ENCODE measurements around the gene IL4R.
"Not testable (repeated sequence)": the region's sequence is repeated elsewhere in the genome, so short reads cannot be mapped to it uniquely, and the experiment has no call there.

Gene IL4R

GRCh38 chr16:27385398-27385797 lies 71.6 kb downstream of the IL4R start:
- DNase-seq = no peak

- DNase-seq = no peak
Measured at GRCh38 chr16:27386674-27387073, 72.9 kb downstream of the IL4R start.

DNA sequence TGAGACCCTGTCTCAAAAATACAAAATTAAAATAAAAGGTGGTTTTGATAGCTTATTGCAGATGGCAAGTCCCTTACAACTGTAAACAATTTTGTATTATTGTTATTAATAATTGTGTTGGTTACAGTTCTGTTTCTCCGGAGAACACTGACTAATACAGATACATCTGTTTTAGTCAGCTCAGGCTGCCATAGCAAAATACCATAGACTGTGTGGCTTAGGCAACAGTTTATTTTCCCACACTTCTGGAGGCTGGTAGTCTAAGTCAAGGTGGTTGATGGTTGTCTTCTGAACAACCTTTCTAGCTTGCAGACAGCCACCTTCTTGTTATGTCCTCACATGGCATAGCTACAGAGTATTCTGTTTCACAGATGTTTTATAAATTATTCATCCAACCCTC lies 74.0 kb downstream of the IL4R start:
- no peak for DNase-seq

DNA sequence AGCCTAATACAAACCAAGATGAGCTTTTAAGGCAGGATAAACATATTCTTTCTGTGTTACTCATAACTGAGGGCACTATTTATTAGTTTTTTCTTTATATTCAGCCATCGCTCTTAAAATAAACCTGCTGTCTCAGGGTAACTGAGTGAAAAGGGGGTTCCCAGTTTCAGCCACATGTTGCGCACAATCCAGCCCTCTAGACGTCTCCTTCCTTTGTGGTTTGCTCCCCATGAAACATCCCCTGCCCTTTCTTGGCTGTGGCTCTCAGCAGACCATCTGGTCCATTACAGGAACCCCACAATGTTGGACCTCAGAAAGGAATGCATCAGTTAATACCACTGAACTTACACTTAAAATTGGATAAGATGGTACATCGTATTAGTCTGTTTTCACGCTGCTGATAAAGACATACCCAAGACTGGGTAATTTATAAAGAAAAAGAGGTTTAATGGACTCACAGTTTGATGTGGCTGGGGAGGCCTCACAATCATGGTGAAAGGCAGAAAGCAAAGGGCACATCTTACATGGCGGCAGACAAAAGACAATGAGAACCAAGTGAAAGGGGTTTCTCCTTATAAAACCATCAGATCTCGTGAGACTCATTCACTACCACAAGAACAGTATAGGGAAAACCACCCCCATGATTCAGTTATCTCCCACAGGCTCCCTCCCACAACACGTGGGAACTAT lies 75.6 kb downstream of the IL4R start:
- DNase-seq = no peak

GRCh38 chr16:27390151-27390550 lies 76.4 kb downstream of the IL4R start:
- DNase-seq = peak; percentile 58

- DNase-seq = no peak
Measured at GRCh38 chr16:27392671-27393070, 78.9 kb downstream of the IL4R start.

DNA sequence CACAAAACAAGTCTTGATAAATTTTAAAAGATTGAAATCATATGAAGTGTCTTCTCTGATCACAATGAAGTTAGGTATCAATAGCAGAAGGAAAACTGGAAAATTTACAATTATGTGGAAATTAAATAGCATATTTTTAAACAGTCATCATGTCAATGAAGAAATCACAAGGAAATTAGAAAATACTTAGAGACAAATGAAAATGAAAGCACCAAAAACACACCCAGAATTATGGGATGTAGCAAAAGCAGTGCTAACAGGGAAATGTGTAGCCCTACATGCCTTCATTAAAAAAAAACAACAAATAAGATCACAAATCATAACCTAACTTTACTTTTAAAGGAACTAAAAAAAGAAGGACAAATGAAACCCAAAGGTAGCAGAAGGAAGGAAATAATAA lies 80.7 kb downstream of the IL4R start:
- DNase-seq = no peak

GRCh38 chr16:27398341-27398893 lies 84.6 kb downstream of the IL4R start:
- not testable (repeated sequence) for DNase-seq

DNA sequence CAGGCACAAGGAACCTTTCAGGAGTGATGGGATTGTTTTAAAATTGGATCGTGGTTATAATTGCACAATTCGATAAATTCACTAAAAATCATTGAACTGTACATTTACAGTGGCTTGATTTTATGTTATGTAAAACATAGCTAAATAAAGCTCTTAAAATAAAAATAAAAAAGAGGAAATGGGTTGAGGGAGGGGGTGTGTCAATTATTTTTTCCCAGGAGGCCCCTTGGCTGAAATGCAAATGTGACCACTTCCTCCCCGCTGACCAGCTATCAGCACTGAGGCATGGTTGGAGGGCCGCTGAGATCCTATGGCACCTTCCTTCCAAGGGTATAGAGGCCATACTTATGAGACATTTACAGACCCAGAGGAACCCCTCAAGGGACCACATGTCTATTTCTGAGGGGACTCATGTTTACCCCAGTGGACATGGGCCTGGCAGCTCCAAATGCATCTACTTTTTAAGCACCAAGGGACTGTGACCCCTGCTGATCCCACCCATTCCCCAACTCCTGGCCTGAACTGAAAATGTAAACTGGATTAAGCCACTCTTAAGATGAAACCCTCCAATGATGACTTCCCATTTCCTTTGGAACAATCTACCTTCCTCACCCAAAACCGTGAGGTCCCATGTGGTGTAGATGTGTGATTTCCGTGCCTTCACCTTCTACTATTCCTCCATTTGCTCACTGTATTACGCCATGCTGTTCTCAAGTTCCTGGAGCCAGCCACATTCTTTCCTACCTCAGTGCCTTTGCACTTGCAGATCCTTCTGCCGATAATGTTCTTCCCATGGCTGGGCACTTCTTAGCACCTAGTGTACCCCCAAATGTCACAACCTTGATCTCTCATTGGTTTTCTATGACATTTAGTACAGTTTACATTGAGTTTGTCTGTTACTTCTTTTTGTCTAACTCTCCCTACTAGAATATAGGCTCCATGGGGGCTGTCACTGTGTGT lies 85.4 kb downstream of the IL4R start:
- DNase-seq = peak; percentile 20

GRCh38 chr16:27399969-27400368 lies 86.2 kb downstream of the IL4R start:
- no peak for DNase-seq

DNA sequence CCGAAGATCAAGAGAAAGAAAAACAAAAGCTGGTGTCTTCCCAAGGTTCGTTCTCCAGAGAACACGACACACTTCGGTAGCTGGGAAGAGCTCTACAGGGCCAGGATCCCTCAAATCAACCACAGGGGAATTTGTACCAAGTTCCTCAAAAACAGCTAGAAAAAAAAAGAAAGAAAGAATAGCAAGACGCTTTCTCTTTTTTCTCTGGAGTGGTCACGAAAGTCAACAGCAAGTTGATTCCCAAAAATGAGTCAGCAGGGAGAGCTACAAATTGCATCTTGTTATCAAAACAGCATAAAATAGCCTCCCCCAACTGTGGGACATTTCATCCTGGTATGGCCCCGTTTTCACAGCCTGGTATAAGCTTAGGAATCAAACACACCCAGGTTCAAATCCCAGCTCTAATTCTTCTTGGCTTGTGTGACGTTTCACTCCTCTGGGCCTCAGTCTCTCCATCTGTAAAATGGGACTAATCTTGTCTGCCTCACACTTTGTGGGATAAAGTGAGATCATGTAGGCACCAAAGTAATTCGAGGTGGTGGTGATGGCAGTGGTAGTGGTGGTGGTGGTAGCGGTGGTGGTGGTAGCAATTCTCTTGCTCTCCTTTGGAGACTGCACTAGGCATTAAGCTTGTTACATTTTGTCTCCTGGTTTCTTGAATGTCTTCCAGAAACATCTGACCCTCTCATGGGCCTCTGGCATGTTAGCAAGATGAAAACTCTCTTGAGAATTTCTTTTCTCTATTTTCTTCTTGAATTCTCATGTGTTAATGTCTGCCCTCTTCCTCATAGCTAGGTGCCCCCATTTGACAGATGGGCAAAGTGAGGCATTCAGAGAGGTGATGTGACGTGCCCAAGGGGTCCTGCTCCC lies 87.2 kb downstream of the IL4R start:
- DNase-seq = peak; percentile 26

- DNase-seq = peak; percentile 67
Measured at GRCh38 chr16:27401768-27402568, 88.2 kb downstream of the IL4R start, which contains the start of gene IL21R. Gene IL21R (plus strand): TSS chr16:27402174. CDS start chr16:27430072, 27,898 bp downstream.

- no peak for DNase-seq
Measured at GRCh38 chr16:27402569-27402963, 88.8 kb downstream of the IL4R start.

GRCh38 chr16:27402964-27403600 lies 89.3 kb downstream of the IL4R start:
- DNase-seq = no peak

GRCh38 chr16:27403601-27403992 lies 89.8 kb downstream of the IL4R start:
- DNase-seq = no peak

DNA sequence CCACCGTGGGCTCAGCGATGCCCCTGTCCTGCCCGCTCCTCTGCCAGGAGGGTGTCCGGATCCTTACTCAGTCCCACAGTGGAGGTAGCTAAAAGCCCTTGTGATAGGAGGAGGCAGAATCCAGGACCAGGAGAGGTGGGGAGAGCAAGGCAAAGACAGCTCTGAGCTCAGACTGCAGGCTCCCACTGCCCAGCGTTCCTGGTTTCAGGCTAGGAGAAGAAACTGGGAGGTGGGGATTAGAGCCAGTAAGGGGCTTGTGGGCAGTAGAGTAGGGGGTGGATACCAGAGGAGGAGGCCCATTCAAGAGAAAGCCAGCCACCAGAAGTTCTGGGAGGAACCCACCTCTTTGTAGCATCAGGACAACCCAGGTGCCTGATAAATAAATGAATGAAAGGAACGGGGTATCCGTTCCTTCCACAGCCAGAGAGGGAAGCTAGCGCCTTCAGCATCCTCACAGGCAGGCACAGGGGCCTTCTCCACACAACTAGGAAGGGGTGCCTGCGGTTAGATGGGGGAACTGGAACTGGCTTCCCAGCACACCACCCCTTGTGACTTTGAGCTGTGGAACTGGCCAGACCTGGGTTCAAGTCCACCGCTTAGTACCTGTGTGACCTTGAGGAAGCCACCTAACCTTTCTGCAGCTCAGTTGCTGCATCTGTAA lies 90.5 kb downstream of the IL4R start:
- DNase-seq = no peak

- DNase-seq = no peak
Measured at GRCh38 chr16:27405546-27406451, 92.0 kb downstream of the IL4R start.

GRCh38 chr16:27406511-27407128 lies 92.8 kb downstream of the IL4R start:
- DNase-seq = no peak

DNA sequence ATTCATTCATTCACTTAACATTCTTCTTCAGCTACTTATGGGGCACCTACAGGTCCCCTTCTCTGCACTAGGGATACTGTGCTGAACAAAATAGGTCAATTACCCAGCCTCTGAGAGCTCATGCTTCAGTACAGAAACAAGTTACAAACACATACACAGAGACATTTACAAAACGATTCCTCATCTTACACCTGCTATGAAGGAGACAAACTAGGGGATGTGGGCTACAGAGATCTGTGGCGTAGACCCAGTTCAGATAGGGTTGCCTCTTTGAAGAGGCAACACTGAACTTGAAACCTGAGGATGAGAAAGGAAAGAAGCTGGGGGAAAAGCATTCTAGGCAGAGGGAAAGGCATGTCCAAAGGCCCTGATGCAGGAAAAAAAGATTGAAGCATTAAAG lies 93.4 kb downstream of the IL4R start:
- DNase-seq = no peak
